GM12873 (cell line): Measurements from ENCODE around the gene ODAM.

Experiments used
- CTCF ChIP-seq: IDR thresholded peaks from 2 replicates; pipeline ENCODE4 v1.5.1; 2012; ENCODE audit warnings: low read depth, mild to moderate bottlenecking, moderate library complexity, low read length, control low read depth; ENCODE audit not compliant: insufficient read depth; ENCODE audit errors: missing control alignments

The ODAM gene

DNA sequence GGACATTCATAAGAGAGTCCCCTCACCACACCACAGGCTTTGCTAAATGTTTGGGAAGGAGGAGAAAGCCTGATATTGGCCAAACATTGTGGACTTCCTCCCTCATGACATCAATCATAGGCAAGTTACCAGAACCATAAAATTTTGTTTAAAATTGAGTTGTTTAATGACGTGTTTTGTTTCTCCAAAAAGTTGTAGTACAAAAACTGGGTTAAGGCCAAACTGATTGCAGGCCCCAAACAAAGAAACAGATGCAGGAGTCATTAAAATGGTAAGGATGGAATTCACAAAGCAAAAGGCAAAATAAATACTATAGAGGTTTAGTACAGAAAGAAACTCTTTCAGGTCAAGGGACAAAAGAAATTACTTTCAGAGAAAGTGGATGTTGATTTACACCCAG, 3.9 kb upstream of the ODAM start:
- no peak for TF ChIP-seq CTCF

DNA sequence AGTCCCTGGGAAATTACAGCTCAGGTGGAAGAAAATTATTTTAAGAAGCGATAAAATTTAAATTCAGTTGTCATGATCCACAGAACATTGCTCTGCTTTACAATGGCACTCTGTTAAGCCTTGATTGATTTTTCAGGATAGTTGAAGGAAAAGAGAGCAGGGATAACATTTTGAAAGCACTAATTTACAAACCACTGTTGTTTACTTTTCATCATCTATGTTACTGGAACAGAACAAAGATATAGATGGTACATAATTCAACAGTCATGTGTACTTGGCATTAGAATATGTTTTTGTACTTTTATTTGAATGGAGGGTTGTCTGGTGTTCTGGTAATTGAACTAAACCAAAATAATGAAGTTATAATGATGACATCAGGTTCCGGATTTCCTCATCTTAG, 2.6 kb upstream of the ODAM start:
- no peak for TF ChIP-seq CTCF

GRCh38 chr4:70196857-70197256, 1.3 kb downstream of the ODAM start:
- TF ChIP-seq CTCF = no peak

DNA sequence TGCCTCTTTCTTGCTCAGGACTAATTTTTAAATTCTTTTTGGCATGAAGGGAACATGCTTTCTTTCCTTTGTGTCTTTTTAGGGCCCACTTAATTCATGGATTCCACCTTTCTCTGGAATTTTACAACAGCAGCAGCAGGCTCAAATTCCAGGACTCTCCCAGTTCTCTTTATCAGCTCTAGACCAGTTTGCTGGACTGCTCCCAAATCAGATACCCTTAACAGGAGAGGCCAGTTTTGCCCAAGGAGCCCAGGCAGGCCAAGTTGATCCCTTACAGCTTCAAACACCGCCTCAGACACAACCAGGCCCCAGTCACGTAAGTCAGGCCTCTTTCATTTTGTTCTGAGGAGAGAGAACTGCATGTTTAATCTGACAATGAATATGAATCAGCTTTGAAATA, 2.3 kb downstream of the ODAM start:
- no peak for TF ChIP-seq CTCF

DNA sequence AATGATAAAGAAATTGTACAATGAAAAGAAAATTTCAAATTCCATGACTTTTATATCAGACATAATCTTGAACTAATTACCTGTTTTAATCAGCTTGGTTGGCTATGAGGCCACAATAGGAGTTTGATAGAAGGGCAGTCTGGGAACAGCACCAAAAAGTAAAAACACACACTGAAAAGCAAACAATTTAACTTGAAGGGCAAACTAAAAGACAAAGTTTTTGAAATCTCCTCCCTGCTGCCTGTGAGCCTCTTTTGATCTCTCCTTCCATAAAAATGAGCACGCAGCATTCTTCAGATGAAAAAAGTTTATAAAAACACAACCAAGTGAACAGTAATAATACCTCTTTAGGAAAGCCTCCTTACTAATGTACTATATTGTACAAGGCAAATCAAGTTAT, 8.1 kb downstream of the ODAM start:
- no peak for TF ChIP-seq CTCF

DNA sequence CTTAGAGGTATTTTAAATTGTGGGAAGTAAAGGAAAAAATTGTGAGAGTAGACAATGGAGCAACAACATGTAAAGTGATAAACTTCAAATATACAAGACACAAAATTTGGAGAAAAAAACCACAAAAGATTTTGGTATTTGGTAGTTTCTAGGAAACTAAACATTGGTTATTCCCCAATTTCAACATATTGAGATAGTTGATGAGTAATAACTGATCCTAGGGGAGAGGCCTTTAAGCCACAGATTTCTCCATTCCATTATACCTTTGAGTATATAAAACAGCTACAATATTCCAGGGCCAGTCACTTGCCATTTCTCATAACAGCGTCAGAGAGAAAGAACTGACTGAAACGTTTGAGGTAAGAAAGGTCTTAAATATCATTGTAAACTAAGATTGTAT, 30.3 kb downstream of the ODAM start, which contains the start of gene FDCSP:
Gene FDCSP (plus strand): TSS at position 301 of the 400 bp plus-strand sequence. CDS start 5,071 bp downstream, outside the sequence.
- no peak for TF ChIP-seq CTCF

GRCh38 chr4:70236125-70236524, 40.6 kb downstream of the ODAM start:
- TF ChIP-seq CTCF = no peak
